Testis (tissue), 2 donors: ENCODE data around the gene CPXM2.

Experiments used
- POLR2A ChIP-seq: fragments of 450-650 bp; IDR thresholded peaks from one replicate; pipeline ENCODE4 v1.6.1; 2017; ENCODE audit warnings: antibody characterized with exemption, mild to moderate bottlenecking, moderate library complexity
- TF ChIP-seq, protein P1 (sequence below), 3 experiments: fragments of 450-650 bp in 2 of 3; fragments of 200-600 bp in 1 of 3; sonication (generic) in 1 of 3; IDR thresholded peaks; one replicate each; pipeline ENCODE4 v1.5.1; 2016 to 2019; ENCODE audit warnings: antibody characterized with exemption in 3 of 3, mild to moderate bottlenecking in 2 of 3, moderate library complexity in 1 of 3

DNA sequence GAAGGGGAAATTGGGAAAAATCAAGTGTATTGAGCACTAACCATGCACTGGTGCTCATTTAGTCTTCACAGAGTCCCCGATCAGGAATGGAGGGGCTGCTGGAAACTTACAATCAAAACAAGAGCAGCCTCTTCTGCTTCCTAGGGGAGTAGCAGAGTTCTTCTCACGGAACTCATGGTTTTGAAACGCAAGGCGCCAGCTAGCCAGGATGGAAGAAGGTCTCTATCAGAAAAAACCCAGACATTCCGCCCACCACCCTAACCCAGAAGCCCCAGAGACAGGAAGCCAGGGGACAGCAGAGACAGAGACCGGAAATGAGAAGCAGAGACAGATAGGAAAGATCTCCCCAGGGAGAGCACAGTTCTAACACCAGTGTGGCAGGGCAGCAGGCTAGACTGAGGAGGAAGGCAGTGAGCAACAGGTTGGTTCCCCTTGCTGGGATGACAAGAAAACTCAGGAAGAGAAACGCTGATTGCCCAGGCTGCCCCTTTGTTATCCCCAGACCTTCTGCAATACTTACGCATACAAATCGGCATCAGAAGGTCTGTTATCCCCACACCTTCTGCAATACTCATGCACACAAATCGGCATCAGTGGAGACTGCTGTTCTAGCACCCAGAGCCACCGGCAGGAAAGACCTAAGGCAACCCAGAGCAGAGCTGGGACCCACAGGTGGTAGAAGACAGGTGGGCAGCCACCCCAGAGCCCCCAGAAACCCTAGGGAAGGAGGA, 99.2 kb downstream of the CPXM2 start:
- TF ChIP-seq, protein P1, sequence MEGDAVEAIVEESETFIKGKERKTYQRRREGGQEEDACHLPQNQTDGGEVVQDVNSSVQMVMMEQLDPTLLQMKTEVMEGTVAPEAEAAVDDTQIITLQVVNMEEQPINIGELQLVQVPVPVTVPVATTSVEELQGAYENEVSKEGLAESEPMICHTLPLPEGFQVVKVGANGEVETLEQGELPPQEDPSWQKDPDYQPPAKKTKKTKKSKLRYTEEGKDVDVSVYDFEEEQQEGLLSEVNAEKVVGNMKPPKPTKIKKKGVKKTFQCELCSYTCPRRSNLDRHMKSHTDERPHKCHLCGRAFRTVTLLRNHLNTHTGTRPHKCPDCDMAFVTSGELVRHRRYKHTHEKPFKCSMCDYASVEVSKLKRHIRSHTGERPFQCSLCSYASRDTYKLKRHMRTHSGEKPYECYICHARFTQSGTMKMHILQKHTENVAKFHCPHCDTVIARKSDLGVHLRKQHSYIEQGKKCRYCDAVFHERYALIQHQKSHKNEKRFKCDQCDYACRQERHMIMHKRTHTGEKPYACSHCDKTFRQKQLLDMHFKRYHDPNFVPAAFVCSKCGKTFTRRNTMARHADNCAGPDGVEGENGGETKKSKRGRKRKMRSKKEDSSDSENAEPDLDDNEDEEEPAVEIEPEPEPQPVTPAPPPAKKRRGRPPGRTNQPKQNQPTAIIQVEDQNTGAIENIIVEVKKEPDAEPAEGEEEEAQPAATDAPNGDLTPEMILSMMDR (IDR thresholded peaks at IDR 0.05): no peak
- no peak for TF ChIP-seq POLR2A
